COR-L47 (cell line): ENCODE results near the gene GLYATL1B.
"Not testable (repeated sequence)": the region's sequence is repeated elsewhere in the genome, so short reads cannot be mapped to it uniquely, and the experiment has no call there.

Experiments used
- DNase-seq: peaks from one replicate; lab custom pipeline; 2025; lab: John Stamatoyannopoulos, UW

Gene GLYATL1B

GRCh38 chr11:59095972-59096575 is 10.0 kb downstream of the GLYATL1B start:
- DNase-seq, result not testable (repeated sequence)

DNA sequence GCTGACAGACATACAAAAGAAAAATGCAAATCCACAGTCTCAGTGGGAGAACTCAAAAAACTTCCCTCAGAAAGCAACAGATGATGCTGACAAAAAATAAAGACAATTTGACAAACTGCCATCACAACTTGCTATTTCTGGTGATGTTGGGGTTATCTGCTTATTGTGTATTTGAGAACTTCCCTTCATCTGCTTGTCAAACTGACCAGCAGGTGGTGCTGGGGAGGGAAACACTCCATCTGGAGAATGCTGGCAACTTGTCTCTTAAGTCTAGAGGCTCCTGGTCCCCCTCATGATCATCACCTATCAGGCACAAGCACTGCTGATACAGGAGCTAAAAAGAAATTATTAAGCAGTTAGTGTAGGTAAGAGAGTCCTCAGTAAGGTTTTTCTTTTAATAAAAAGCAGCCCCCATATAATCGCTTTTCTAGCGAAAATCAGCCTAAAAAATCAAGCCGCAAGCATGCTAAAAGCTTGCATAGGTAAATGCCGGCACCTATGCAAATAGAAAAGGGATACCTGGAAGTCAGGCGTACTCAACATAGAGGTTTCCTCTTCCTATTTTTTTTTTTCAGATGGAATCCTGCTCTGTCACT is 11.1 kb downstream of the GLYATL1B start:
- peak; percentile 35 for DNase-seq

- not testable (repeated sequence) for DNase-seq
Measured at GRCh38 chr11:59097938-59098337, 11.8 kb downstream of the GLYATL1B start.

DNA sequence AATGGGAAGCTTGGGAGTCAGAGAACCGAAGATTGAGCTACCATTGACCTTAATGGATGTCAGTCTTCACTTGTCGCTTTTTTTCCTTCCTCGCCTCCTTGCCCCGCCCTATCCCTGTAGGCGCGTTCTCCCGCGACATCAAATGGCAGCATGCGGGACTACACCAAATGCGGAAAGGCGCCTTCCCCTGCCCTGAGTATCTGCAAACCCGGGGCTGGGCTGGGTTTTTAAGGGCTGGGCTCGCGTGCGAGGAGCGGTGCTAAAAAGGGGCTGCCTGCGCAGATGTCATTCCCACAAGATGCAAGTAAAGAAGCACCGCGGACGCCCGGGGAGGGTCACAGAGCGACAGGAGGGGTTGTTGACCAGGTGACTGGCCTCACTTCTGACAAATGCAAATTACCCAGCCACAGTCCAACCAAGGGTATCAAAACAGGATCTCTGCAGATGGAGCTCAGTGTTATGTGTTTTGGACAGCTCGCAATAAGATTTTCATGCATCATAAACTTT is 16.2 kb downstream of the GLYATL1B start:
- peak; percentile 32 for DNase-seq

- DNase-seq, result peak; percentile 95
Measured at GRCh38 chr11:59106363-59107336, 20.5 kb downstream of the GLYATL1B start, which contains the start of gene FAM111B. FAM111B (plus strand) TSS chr11:59107237; CDS start chr11:59109626, 2,389 bp downstream.

DNA sequence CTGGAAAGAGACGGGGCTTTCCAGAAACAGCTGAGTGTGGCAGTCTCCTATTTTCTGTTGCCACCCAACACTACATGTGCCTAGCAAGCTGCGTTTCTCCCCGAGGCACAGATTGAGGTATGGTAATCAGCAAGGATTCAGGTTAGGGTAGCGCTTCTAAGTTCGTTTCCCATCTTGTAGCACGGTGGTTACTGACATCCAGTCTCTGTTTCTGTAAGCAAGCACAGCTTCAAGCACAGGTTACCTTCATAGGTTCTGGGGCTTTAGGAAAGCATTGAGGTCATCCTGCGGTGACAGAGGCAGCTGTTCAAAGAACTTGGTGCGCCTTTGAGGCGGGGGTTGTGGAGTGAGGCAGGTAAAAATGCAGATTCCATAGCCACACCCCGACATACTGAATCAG is 21.6 kb downstream of the GLYATL1B start:
- not testable (repeated sequence) for DNase-seq

- DNase-seq, result no peak
Measured at GRCh38 chr11:59112494-59112893, 26.4 kb downstream of the GLYATL1B start.

- no peak for DNase-seq
Measured at GRCh38 chr11:59114344-59114743, 28.2 kb downstream of the GLYATL1B start.

- DNase-seq, result no peak
Measured at GRCh38 chr11:59115553-59115952, 29.4 kb downstream of the GLYATL1B start.

DNA sequence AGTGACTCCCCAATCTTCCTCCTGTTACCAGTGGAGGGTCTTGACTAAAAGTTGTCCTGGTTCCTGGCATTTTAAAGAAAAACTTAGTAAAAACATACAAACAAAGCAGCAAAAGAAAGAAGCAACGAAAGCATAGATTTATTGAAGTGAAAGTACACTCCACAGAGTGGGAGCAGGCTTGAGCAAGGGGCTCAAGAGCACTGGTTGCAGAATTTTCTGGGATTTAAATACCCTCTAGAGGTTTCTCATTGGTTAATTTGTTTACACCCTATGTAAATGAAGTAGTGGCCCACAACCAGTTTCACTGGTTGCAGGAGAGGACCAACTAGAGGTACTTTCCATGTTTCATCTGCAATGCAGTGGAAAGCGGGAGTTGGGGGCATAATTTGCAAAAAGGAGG is 31.7 kb downstream of the GLYATL1B start:
- DNase-seq, result no peak

DNA sequence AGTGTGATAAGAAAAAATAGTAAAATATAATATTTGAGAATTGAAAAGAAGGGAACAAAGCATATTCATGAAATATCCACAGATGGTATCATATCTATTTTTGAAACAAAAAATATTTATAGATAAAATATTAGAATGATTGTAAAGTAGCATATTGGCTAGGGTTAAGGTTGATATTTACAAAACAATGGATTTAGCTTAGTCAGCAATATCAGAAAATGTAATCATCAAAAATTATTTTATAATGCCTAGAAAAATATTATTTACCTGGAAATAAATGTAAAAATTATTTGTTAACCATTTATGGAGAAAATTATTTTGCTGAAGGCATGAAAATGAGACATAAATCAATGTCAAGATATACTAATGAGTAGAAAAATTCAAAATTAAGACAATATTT is 33.7 kb downstream of the GLYATL1B start:
- DNase-seq, result no peak

GRCh38 chr11:59135648-59136461 is 49.7 kb downstream of the GLYATL1B start:
- DNase-seq, result peak; percentile 72

DNA sequence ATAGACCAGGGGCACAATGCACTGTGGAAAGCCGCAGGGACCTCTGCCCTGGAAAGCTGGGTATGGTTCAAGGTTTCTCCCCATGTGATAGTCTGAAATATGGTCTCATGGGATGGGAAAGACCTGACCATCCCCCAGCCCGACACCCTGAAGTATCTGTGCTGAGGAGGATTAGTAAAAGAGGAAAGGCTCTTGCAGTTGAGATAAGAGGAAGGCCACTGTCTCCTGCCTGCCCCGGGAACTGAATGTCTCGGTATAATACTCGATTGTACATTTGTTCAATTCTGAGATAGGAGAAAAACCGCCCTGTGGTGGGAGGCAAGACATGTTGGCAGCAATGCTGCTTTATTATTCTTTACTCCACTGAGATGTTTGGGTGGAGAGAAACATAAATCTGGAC is 50.4 kb downstream of the GLYATL1B start:
- DNase-seq, result not testable (repeated sequence)

DNA sequence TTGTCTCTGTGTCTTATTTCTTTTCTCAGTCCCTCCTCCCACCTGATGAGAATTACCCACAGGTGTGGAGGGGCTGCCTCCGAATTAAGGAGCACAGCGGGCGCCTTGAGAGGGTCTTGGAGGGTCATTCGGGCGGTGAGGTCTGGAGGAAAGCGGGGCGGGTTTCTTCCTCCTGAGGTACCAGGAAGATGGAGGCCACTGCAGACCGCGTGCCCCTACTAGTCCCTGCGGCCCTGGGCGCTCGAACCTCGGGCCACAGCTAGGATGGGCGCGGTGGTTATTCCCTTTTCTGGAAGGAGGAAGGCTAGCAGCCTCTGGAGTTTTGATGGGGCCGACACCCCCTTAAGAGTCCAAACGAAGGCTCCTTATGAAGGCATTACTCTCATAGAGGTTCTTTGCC is 51.1 kb downstream of the GLYATL1B start:
- no peak for DNase-seq

DNA sequence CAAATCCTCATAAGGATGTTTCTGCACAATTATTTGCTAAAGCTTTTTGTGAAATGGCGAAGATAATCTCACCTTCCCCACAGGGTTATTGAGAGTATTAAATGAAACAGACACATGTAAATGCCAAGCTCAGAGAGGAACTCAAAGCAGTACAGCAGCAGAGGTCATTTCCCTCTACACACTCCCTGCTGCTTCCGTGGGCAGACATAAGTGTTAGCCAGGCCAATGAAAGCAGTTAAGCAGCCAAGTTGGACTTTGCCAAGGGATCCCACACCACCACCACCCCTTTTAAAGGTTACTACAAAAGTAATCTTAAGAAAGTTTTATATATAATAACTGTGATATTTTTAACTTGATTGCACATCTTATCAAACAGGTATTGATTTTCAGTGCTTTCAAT is 52.5 kb downstream of the GLYATL1B start:
- no peak for DNase-seq

GRCh38 chr11:59141191-59141590 is 55.1 kb downstream of the GLYATL1B start:
- DNase-seq, result no peak

- no peak for DNase-seq
Measured at GRCh38 chr11:59141673-59142460, 55.8 kb downstream of the GLYATL1B start.

- peak; percentile 87 for DNase-seq
Measured at GRCh38 chr11:59142530-59143507, 56.7 kb downstream of the GLYATL1B start, which contains the start of gene FAM111A. FAM111A (plus strand) TSS chr11:59142856; CDS start chr11:59148873, 6,017 bp downstream.

DNA sequence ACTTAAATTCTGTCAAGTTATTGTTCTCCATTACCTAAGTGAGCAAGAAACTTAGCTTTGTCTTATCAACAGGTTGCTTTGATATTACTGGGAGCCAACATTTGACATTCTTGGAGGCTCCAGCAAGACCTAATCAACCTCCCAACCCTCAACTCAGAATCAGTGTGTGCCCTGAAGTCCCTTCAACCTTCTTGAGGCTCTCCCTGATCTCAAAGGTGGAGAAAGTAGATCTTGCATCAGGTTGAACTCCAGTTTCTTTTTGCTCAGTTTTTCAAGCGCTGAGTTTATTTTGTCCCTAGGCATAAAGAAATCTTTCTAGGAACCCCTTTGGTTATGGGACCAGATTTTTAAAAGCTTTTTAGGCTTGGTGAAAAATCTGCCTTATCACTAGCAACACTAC is 58.0 kb downstream of the GLYATL1B start:
- DNase-seq, result peak; percentile 1
